Neuronal stem cell (in vitro differentiated cells): ENCODE data around the gene PLEKHA5.
A peak's percentile ranks its signal among the peaks of the same experiment; 100 is the strongest.

ENCODE experiments used
- DNase-seq: peaks from one replicate; pipeline ENCODE4 v3.0.0-alpha.2; 2013; ENCODE audit warnings: low spot score
- H2AFZ ChIP-seq: one replicate; pipeline ENCODE4 v1.6.1; 2013; ENCODE audit warnings: mild to moderate bottlenecking, low read length, inconsistent platforms
- H2AK5ac ChIP-seq: 2 replicates; pipeline ENCODE4 v1.6.1; 2013; ENCODE audit warnings: low read depth, mild to moderate bottlenecking, inconsistent platforms, low read length, moderate library complexity, mixed read lengths
- H2BK120ac ChIP-seq: 2 replicates; pipeline ENCODE4 v1.6.1; 2013; ENCODE audit warnings: low read depth, mild to moderate bottlenecking, inconsistent platforms, low read length, moderate library complexity, mixed read lengths
- H2BK12ac ChIP-seq: one replicate; pipeline ENCODE4 v1.6.1; 2013; ENCODE audit warnings: low read length, inconsistent platforms
- H2BK15ac ChIP-seq: 2 replicates; pipeline ENCODE4 v1.6.1; 2013; ENCODE audit warnings: mild to moderate bottlenecking, low read length, inconsistent platforms, mixed read lengths
- H2BK5ac ChIP-seq: one replicate; pipeline ENCODE4 v1.6.1; 2013; ENCODE audit warnings: inconsistent platforms, mild to moderate bottlenecking, low read length, moderate library complexity
- H3K14ac ChIP-seq: one replicate; pipeline ENCODE4 v1.6.1; 2013; ENCODE audit warnings: low read length, inconsistent platforms
- H3K18ac ChIP-seq: 2 replicates; pipeline ENCODE4 v1.6.1; 2013; ENCODE audit warnings: low read length, inconsistent platforms
- H3K23ac ChIP-seq: 2 replicates; pipeline ENCODE4 v1.6.1; 2013; ENCODE audit warnings: low read depth, mild to moderate bottlenecking, mixed read lengths, low read length, inconsistent platforms; ENCODE audit not compliant: poor library complexity
- H3K27ac ChIP-seq: replicated peaks from 3 replicates; pipeline ENCODE4 v1.5.1; 2013; ENCODE audit warnings: low read length, inconsistent platforms
- H3K27me3 ChIP-seq, 3 experiments: 2 replicates each; pipeline ENCODE4 v1.6.1; 2013; ENCODE audit warnings: low read length in 3 of 3, mild to moderate bottlenecking in 2 of 3, inconsistent platforms in 1 of 3, low read depth in 1 of 3, mixed read lengths in 1 of 3, moderate library complexity in 1 of 3; ENCODE audit not compliant: control insufficient read depth in 3 of 3, insufficient read depth in 3 of 3
- H3K36me3 ChIP-seq, 2 donors: replicated peaks in 1 of 2; 2 replicates each; pipeline ENCODE4 v1.6.1; 2013; ENCODE audit warnings: low read length in 2 of 2; ENCODE audit not compliant: control insufficient read depth in 2 of 2, insufficient read depth in 2 of 2
- H3K4ac ChIP-seq: 2 replicates; pipeline ENCODE4 v1.6.1; 2013; ENCODE audit warnings: inconsistent platforms, mild to moderate bottlenecking, low read length, moderate library complexity
- H3K4me1 ChIP-seq, 2 donors: 1 replicate in 1 of 2; 2 replicates in 1 of 2; pipeline ENCODE4 v1.6.1; 2013; ENCODE audit warnings: low read length in 2 of 2, low read depth in 1 of 2; ENCODE audit not compliant: control insufficient read depth in 2 of 2, insufficient read depth in 1 of 2
- H3K4me2 ChIP-seq: one replicate; pipeline ENCODE4 v1.6.1; 2013; ENCODE audit warnings: mild to moderate bottlenecking, low read length, inconsistent platforms; ENCODE audit not compliant: insufficient read depth, poor library complexity, severe bottlenecking
- H3K4me3 ChIP-seq, 2 donors: 2 replicates each; pipeline ENCODE4 v1.5.1; 2013; ENCODE audit warnings: low read length in 2 of 2, mild to moderate bottlenecking in 2 of 2, inconsistent platforms in 1 of 2, moderate library complexity in 1 of 2
- H3K79me1 ChIP-seq: one replicate; pipeline ENCODE4 v1.6.1; 2013; ENCODE audit warnings: low read depth, mild to moderate bottlenecking, inconsistent platforms, low read length, moderate library complexity
- H3K9ac ChIP-seq: one replicate; pipeline ENCODE4 v1.6.1; 2013; ENCODE audit warnings: mild to moderate bottlenecking, low read depth, low read length, inconsistent platforms; ENCODE audit not compliant: poor library complexity
- H3K9me3 ChIP-seq, 2 donors: replicated peaks in 1 of 2; 2 replicates each; pipeline versions ENCODE3 to v1.6.1; 2013; ENCODE audit warnings: low read length in 2 of 2, mild to moderate bottlenecking in 2 of 2, inconsistent platforms in 1 of 2, low read depth in 1 of 2, mixed read lengths in 1 of 2, moderate library complexity in 1 of 2; ENCODE audit not compliant: control insufficient read depth in 2 of 2, insufficient read depth in 1 of 2
- H4K8ac ChIP-seq: one replicate; pipeline ENCODE4 v1.6.1; 2013; ENCODE audit warnings: low read depth, mild to moderate bottlenecking, inconsistent platforms, low read length, moderate library complexity
- H4K91ac ChIP-seq: one replicate; pipeline ENCODE4 v1.6.1; 2013; ENCODE audit warnings: low read length, low read depth, mild to moderate bottlenecking, inconsistent platforms; ENCODE audit not compliant: poor library complexity
- WGBS, 2 donors: extraction: QIAGEN DNeasy Blood & Tissue Kit; methylation state at CpG; one replicate each; pipeline ENCODE4 v1.1.7; 2013; ENCODE audit warnings: missing lambda C conversion rate in 2 of 2, mixed read lengths in 1 of 2; ENCODE audit not compliant: insufficient read length in 2 of 2, insufficient replicate concordance in 1 of 2; ENCODE audit errors: extremely low coverage in 2 of 2; 5-methylcytosine and 5-hydroxymethylcytosine counted together

PLEKHA5 gene

DNA sequence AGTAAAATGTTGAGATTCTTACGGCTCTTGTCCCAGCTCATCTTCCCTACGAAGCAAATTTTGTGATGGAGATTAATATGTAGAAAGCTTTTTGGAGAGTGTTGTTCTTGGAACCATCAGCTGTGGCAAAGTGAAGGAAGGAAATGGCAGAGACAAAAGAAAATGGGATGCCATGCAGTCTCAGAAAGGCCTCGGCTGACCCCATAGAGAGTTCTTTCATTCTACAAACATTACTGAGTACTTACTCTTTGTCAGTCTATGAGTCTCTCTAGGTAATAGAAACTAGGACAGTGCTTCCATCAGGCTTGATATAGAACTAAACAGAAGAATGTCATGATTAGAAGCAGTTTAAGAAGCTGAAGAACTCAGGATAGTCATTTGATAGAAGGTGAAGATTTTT is 134.1 kb downstream of the PLEKHA5 start:
- Histone ChIP-seq H3K18ac (no peak overlapping the region), H2AK5ac (no peak overlapping the region), H3K4me2 (no peak overlapping the region), H2BK15ac (no peak overlapping the region), H3K4me3 (no peak overlapping the region), H3K4me1 (peaks cover 0 to 12% of the 10 kb centered on the region in 2 donors), H3K23ac (no peak overlapping the region), H2AFZ (no peak overlapping the region), H2BK5ac (no peak overlapping the region), H2BK12ac (no peak overlapping the region), H3K27me3 (no peaks in the 10 kb centered on the region), H3K9ac (no peak overlapping the region), H4K8ac (no peak overlapping the region), H3K27ac (peak overlapping the region; percentile 70), H2BK120ac (no peak overlapping the region), H3K79me1 (no peaks in the 10 kb centered on the region), H3K14ac (no peak overlapping the region), H3K36me3 (peaks cover 0 to 40% of the 10 kb centered on the region in 2 donors), H3K9me3 (no peaks in the 10 kb centered on the region), H3K4ac (no peak overlapping the region), H4K91ac (no peak overlapping the region)
- no CpG with 5 or more reads among the region's 3 CpGs for WGBS, 2 donors
- DNase-seq, result peak; percentile 44

DNA sequence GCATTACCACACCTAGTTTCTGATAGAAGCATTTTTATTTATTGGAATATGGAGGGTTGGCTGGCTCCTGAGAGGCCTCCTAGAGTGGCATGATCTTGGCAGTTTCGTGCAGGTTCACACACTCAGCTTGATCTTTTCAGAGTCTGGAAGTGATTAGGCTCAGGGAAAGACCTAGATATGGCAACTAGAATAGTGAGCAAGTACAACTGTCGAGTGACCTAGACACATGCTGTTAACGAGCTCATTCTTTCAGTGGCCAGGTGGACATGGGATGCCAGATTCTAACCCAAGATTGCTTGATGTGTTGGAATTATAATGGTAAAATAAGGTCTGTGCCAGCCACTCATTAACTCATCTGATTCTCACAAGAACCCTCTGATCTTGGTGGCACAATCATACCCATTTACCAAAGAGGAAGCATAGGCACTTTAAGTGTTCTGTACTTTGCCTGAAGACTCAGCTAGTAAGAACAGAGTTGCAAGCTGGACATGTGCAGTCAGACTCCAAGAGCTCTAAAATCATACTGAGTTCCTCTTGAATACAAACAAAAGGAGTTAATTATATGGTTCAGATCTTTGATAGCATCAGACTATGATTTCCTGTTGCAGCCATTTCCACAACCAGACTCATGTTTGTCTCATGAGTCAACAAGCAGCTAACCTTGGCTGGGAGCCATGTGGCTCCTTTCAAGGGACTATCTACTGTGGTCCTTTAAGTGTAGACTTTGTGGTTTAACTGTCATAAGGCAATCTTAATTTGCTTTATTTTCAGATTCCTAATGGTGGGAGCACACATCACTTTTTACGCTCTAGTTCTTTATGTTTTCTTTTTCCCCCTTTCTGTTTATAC is 144.2 kb downstream of the PLEKHA5 start:
- H3K14ac ChIP-seq, result no peak overlapping the region
- H2BK12ac ChIP-seq, result no peak overlapping the region
- no peak overlapping the region for H2AFZ ChIP-seq
- H3K4ac ChIP-seq, result no peak overlapping the region
- DNase-seq, result no peak
- peaks cover 0 to 83% of the 10 kb centered on the region in 2 donors for H3K36me3 ChIP-seq
- no CpG with 5 or more reads among the region's 4 CpGs for WGBS, 2 donors
- no peaks in the 10 kb centered on the region for H3K79me1 ChIP-seq
- H3K23ac ChIP-seq, result no peak overlapping the region
- H3K18ac ChIP-seq, result no peak overlapping the region
- H2BK15ac ChIP-seq, result no peak overlapping the region
- H2BK5ac ChIP-seq, result no peak overlapping the region
- H3K9me3 ChIP-seq, result no peaks in the 10 kb centered on the region
- H3K4me2 ChIP-seq, result no peak overlapping the region
- no peaks in the 10 kb centered on the region for H3K27me3 ChIP-seq
- H4K91ac ChIP-seq, result no peak overlapping the region
- H2BK120ac ChIP-seq, result no peak overlapping the region
- H2AK5ac ChIP-seq, result no peak overlapping the region
- H3K4me3 ChIP-seq, result no peak overlapping the region
- H3K9ac ChIP-seq, result no peak overlapping the region
- no peak overlapping the region for H3K27ac ChIP-seq
- H4K8ac ChIP-seq, result no peak overlapping the region
- peaks cover 0 to 2% of the 10 kb centered on the region in 2 donors for H3K4me1 ChIP-seq

DNA sequence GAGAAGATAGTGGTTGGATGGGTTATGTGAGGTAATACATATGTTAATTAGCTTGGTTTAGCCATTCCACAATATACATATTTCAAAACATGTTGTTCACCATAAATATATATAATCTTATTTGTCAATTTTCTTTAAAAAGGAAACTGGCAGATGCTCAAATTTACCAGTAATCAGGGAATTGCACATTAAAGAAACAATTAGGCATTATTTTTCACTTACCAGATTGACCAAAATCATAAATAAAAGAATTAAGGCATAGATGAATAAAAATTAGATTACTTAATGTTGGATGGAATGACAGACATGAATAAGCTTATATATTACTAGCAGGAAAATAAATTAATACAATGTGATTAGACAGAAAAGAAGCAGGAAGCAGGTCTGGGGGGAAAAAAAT is 147.2 kb downstream of the PLEKHA5 start:
- H3K36me3 ChIP-seq, result peaks cover 0 to 77% of the 10 kb centered on the region in 2 donors

DNA sequence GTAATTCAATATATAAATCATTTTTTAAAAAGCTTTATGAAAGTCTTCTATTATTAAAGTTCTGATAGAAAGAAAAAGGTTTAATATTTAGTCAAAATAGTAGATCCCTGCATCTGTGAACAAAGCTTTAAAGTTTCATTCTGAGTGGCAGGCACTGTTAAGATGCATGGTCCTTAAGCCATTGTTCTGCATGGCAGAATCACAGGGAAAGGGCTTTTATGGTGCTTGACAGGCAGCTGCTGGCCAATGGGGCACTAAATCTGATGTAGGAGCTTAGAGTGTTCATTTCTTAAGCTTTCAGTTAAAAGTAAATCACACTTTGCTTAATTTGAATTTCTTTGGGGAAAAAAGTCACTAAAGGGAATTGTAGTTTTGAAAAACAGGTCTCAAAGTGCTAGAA is 148.2 kb downstream of the PLEKHA5 start:
- Histone ChIP-seq H3K27ac (no peak overlapping the region), H3K36me3 (peaks cover 0 to 68% of the 10 kb centered on the region in 2 donors), H2BK5ac (no peak overlapping the region)

More for the DNA sequence above, 147.2 kb downstream of the PLEKHA5 start:
- Histone ChIP-seq H3K23ac (no peak overlapping the region), H2AFZ (no peak overlapping the region), H3K4me2 (no peak overlapping the region), H2BK120ac (no peak overlapping the region), H3K79me1 (no peaks in the 10 kb centered on the region), H2AK5ac (no peak overlapping the region), H4K8ac (no peak overlapping the region), H3K9me3 (no peaks in the 10 kb centered on the region), H3K18ac (no peak overlapping the region), H3K27ac (no peak overlapping the region), H2BK5ac (no peak overlapping the region), H4K91ac (no peak overlapping the region), H3K4ac (no peak overlapping the region), H2BK12ac (no peak overlapping the region), H3K14ac (no peak overlapping the region), H3K9ac (no peak overlapping the region), H3K27me3 (no peaks in the 10 kb centered on the region), H3K4me1 (peaks cover 0 to 2% of the 10 kb centered on the region in 2 donors), H2BK15ac (no peak overlapping the region), H3K4me3 (no peak overlapping the region)
- no peak for DNase-seq

More for the DNA sequence above, 148.2 kb downstream of the PLEKHA5 start:
- H2BK12ac ChIP-seq, result no peak overlapping the region
- H3K4me2 ChIP-seq, result no peak overlapping the region
- H2AK5ac ChIP-seq, result no peak overlapping the region
- H2BK15ac ChIP-seq, result no peak overlapping the region
- peak; percentile 17 for DNase-seq
- no peak overlapping the region for H2BK120ac ChIP-seq
- no peak overlapping the region for H3K4me3 ChIP-seq
- no peaks in the 10 kb centered on the region for H3K27me3 ChIP-seq
- no peak overlapping the region for H3K23ac ChIP-seq
- no peak overlapping the region for H3K4ac ChIP-seq
- H3K9ac ChIP-seq, result no peak overlapping the region
- H3K79me1 ChIP-seq, result no peaks in the 10 kb centered on the region
- no peak overlapping the region for H3K18ac ChIP-seq
- H3K9me3 ChIP-seq, result no peaks in the 10 kb centered on the region
- H3K4me1 ChIP-seq, result peaks cover 0 to 2% of the 10 kb centered on the region in 2 donors
- no peak overlapping the region for H4K91ac ChIP-seq
- H3K14ac ChIP-seq, result no peak overlapping the region
- H2AFZ ChIP-seq, result no peak overlapping the region
- no peak overlapping the region for H4K8ac ChIP-seq
